ENCODE data around the gene NDRG4.

NDRG4 gene

GRCh38 chr16:58499615-58500351, at the start of gene NDRG4:
TSS of gene NDRG4 (plus strand) at chr16:58500143. CDS start at chr16:58500249, 106 bp downstream.
- in situ Hi-C loops (cut with MboI; ENCODE audit: low sequenced_read_pairs): loop anchor here (25.0 kb wide), 1 partner anchor 162 kb away; no protein-coding TSS in a partner anchor

GRCh38 chr16:58450590-58450989, 49.4 kb upstream of the NDRG4 start:
- in situ Hi-C loops (cut with MboI; ENCODE audit: low sequenced_read_pairs): no loop called here

GRCh38 chr16:58451265-58451689, 48.7 kb upstream of the NDRG4 start:
- in situ Hi-C loops (cut with MboI; ENCODE audit: low sequenced_read_pairs): no loop called here

GRCh38 chr16:58451945-58452401, 48.0 kb upstream of the NDRG4 start:
- in situ Hi-C loops (cut with MboI; ENCODE audit: low sequenced_read_pairs): no loop called here

GRCh38 chr16:58452640-58453039, 47.3 kb upstream of the NDRG4 start:
- in situ Hi-C loops (cut with MboI; ENCODE audit: low sequenced_read_pairs): no loop called here

GRCh38 chr16:58454178-58454577, 45.8 kb upstream of the NDRG4 start:
- in situ Hi-C loops (cut with MboI; ENCODE audit: low sequenced_read_pairs): no loop called here

- in situ Hi-C loops (cut with MboI; ENCODE audit: low sequenced_read_pairs): no loop called here
Observed at GRCh38 chr16:58454856-58455255, 45.1 kb upstream of the NDRG4 start.

GRCh38 chr16:58455750-58456149, 44.2 kb upstream of the NDRG4 start:
- in situ Hi-C loops (cut with MboI; ENCODE audit: low sequenced_read_pairs): no loop called here

- in situ Hi-C loops (cut with MboI; ENCODE audit: low sequenced_read_pairs): no loop called here
Observed at GRCh38 chr16:58456193-58456592, 43.8 kb upstream of the NDRG4 start.

- in situ Hi-C loops (cut with MboI; ENCODE audit: low sequenced_read_pairs): no loop called here
Observed at GRCh38 chr16:58458606-58459343, 41.2 kb upstream of the NDRG4 start.

GRCh38 chr16:58459344-58460218, 40.4 kb upstream of the NDRG4 start:
- in situ Hi-C loops (cut with MboI; ENCODE audit: low sequenced_read_pairs): no loop called here

GRCh38 chr16:58460219-58460610, 39.7 kb upstream of the NDRG4 start:
- in situ Hi-C loops (cut with MboI; ENCODE audit: low sequenced_read_pairs): no loop called here

GRCh38 chr16:58461056-58461455, 38.9 kb upstream of the NDRG4 start:
- in situ Hi-C loops (cut with MboI; ENCODE audit: low sequenced_read_pairs): no loop called here

- in situ Hi-C loops (cut with MboI; ENCODE audit: low sequenced_read_pairs): no loop called here
Observed at GRCh38 chr16:58461640-58462039, 38.3 kb upstream of the NDRG4 start.

GRCh38 chr16:58462089-58462488, 37.9 kb upstream of the NDRG4 start:
- in situ Hi-C loops (cut with MboI; ENCODE audit: low sequenced_read_pairs): no loop called here

- in situ Hi-C loops (cut with MboI; ENCODE audit: low sequenced_read_pairs): no loop called here
Observed at GRCh38 chr16:58462499-58462996, 37.4 kb upstream of the NDRG4 start.

- in situ Hi-C loops (cut with MboI; ENCODE audit: low sequenced_read_pairs): no loop called here
Observed at GRCh38 chr16:58462997-58463941, 36.7 kb upstream of the NDRG4 start.

GRCh38 chr16:58464047-58464915, 35.7 kb upstream of the NDRG4 start:
- in situ Hi-C loops (cut with MboI; ENCODE audit: low sequenced_read_pairs): no loop called here
